NCI-H146 treated with DMSO at 0.1 percent for 48 hours (cell line): Measurements from ENCODE around the gene AADACL2.
"Not testable (repeated sequence)": the region's sequence is repeated elsewhere in the genome, so short reads cannot be mapped to it uniquely, and the experiment has no call there.

Experiments
- DNase-seq: peaks from one replicate; lab custom pipeline; 2025; ENCODE audit not compliant: unreplicated experiment; lab: John Stamatoyannopoulos, UW

Gene AADACL2

GRCh38 chr3:151733613-151734012 lies at the start of gene AADACL2:
Gene AADACL2 (plus strand): TSS chr3:151733927. CDS start chr3:151734036, 109 bp downstream.
- no peak for DNase-seq

GRCh38 chr3:151684094-151684493 lies 49.6 kb upstream of the AADACL2 start:
- DNase-seq, result no peak

- no peak for DNase-seq
Observed at GRCh38 chr3:151686257-151686656, 47.5 kb upstream of the AADACL2 start.

- DNase-seq, result no peak
Observed at GRCh38 chr3:151687076-151687475, 46.7 kb upstream of the AADACL2 start.

- no peak for DNase-seq
Observed at GRCh38 chr3:151688571-151688970, 45.2 kb upstream of the AADACL2 start.

- no peak for DNase-seq
Observed at GRCh38 chr3:151690645-151691044, 43.1 kb upstream of the AADACL2 start.

- no peak for DNase-seq
Observed at GRCh38 chr3:151697496-151697895, 36.2 kb upstream of the AADACL2 start.

- no peak for DNase-seq
Observed at GRCh38 chr3:151707216-151707615, 26.5 kb upstream of the AADACL2 start.

- DNase-seq, result no peak
Observed at GRCh38 chr3:151708868-151709267, 24.9 kb upstream of the AADACL2 start.

- no peak for DNase-seq
Observed at GRCh38 chr3:151709847-151710246, 23.9 kb upstream of the AADACL2 start.

GRCh38 chr3:151721294-151721693 lies 12.4 kb upstream of the AADACL2 start:
- DNase-seq, result no peak

GRCh38 chr3:151722856-151723255 lies 10.9 kb upstream of the AADACL2 start:
- DNase-seq, result peak; percentile 99

GRCh38 chr3:151724576-151725562 lies 8.9 kb upstream of the AADACL2 start:
- DNase-seq, result no peak

GRCh38 chr3:151726016-151726415 lies 7.7 kb upstream of the AADACL2 start:
- DNase-seq, result no peak

GRCh38 chr3:151732861-151733260 lies 866 bp upstream of the AADACL2 start:
- no peak for DNase-seq

GRCh38 chr3:151740581-151740980 lies 6.9 kb downstream of the AADACL2 start:
- no peak for DNase-seq

GRCh38 chr3:151743855-151744254 lies 10.1 kb downstream of the AADACL2 start:
- no peak for DNase-seq

GRCh38 chr3:151750181-151750580 lies 16.5 kb downstream of the AADACL2 start:
- DNase-seq, result no peak

- DNase-seq, result no peak
Observed at GRCh38 chr3:151750678-151751077, 17.0 kb downstream of the AADACL2 start.

GRCh38 chr3:151751161-151751560 lies 17.4 kb downstream of the AADACL2 start:
- DNase-seq, result no peak

- no peak for DNase-seq
Observed at GRCh38 chr3:151753846-151754245, 20.1 kb downstream of the AADACL2 start.

GRCh38 chr3:151761581-151761980 lies 27.9 kb downstream of the AADACL2 start:
- DNase-seq, result no peak

- not testable (repeated sequence) for DNase-seq
Observed at GRCh38 chr3:151764699-151765098, 31.0 kb downstream of the AADACL2 start.
